ENCODE measurements around the gene AKAP13.

- no peak for TF ChIP-seq EP300 (IDR thresholded peaks at IDR 0.05)
- no peak for TF ChIP-seq CTCF (IDR thresholded peaks at IDR 0.05)
- no peak for TF ChIP-seq POLR2A (IDR thresholded peaks at IDR 0.05)
Measured at GRCh38 chr15:85771271-85771670, 390.9 kb downstream of the AKAP13 start.
